Activated CD4-positive, alpha-beta T cell treated with anti-CD3 and anti-CD28 coated beads, Interleukin-2, amount 10 ng/mL, durations not matched to agents 7 days and 5 days (primary cell): Measurements from ENCODE around the gene HOXD13. TPM values are rescaled to one million over a fixed set of nuclear protein-coding genes. Genes with fewer than 3 reads are reported as not detected.
A peak's percentile ranks its signal among the peaks of the same experiment; 100 is the strongest.

Experiments used
- CTCF ChIA-PET: fragments of 350-600 bp; sonication (Branson Sonifier 250); formaldehyde crosslinking; loops from one replicate; lab custom pipeline; 2021; ENCODE audit warnings: antibody characterized with exemption; lab: Charles Lee
- POLR2A ChIA-PET: fragments of 350-600 bp; sonication (Branson Sonifier 250); formaldehyde crosslinking; loops from one replicate; lab custom pipeline; 2021; ENCODE audit warnings: antibody characterized with exemption; lab: Charles Lee
- DNase-seq: peaks from one replicate; pipeline ENCODE4 v3.0.0-alpha.2; 2020
- H3K27ac Mint-ChIP-seq: one replicate; pipeline ENCODE4 v1.8.0; 2021; ENCODE audit warnings: mild to moderate bottlenecking, moderate library complexity, mixed read lengths
- H3K27me3 Mint-ChIP-seq: one replicate; pipeline ENCODE4 v1.8.0; 2021; ENCODE audit warnings: mixed read lengths
- H3K36me3 Mint-ChIP-seq: one replicate; pipeline ENCODE4 v1.8.0; 2021; ENCODE audit warnings: low read depth, mixed read lengths
- H3K4me1 Mint-ChIP-seq: one replicate; pipeline ENCODE4 v1.8.0; 2021; ENCODE audit warnings: mixed read lengths
- H3K4me3 Mint-ChIP-seq: one replicate; pipeline ENCODE4 v1.8.0; 2021; ENCODE audit warnings: mild to moderate bottlenecking, moderate library complexity, mixed read lengths
- H3K9me3 Mint-ChIP-seq: one replicate; pipeline ENCODE4 v1.8.0; 2021; ENCODE audit warnings: mixed read lengths
- total RNA-seq, 2 experiments: library from RNA; stranded (reverse); gene quantifications; one replicate each; pipeline ENCODE4 v1.2.3, GENCODE V29; 2021

HOXD13 gene
- total RNA-seq, 2 experiments from 2014 or later = not detected

DNA sequence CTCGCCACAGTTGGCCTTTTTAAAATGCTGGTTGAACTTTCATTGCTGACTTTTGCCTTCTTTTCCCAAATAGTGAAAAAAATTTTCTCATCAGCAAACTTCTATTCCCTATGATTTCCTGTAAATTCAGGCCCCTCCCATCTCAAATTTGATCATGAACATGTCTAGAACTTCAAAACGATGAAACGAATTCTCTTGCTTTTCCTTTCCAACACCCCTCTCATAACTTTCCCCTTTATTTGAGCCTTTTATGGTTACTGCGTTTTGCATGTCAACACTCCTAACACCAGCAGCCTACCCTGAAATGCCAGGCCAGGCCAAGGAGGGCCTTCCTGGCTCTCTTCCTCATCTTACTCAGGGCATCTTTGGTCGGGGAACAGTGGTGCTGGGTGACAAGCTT, 1.7 kb upstream of the HOXD13 start:
- POLR2A ChIA-PET = no interaction called here
- CTCF ChIA-PET = interaction anchor here (0.8 to 1.2 kb wide), 2 partner anchors 36 to 70 kb away, joined by 3 read pairs; no protein-coding TSS in a partner anchor
- no peaks in the 10 kb centered on the region for H3K9me3 Mint-ChIP-seq
- peaks cover 4% of the 10 kb centered on the region for H3K4me1 Mint-ChIP-seq
- no peak for DNase-seq
- peaks cover 89% of the 10 kb centered on the region for H3K27me3 Mint-ChIP-seq
- H3K27ac Mint-ChIP-seq = no peak overlapping the region
- H3K36me3 Mint-ChIP-seq = peaks cover 6% of the 10 kb centered on the region
- H3K4me3 Mint-ChIP-seq = no peak overlapping the region

GRCh38 chr2:176091329-176092258, 927 bp upstream of the HOXD13 start:
- Mint-ChIP-seq H3K4me1 (peaks cover 8% of the 10 kb centered on the region), H3K9me3 (no peaks in the 10 kb centered on the region), H3K27ac (peak overlapping the region; percentile 79), H3K36me3 (peaks cover 6% of the 10 kb centered on the region), H3K27me3 (peaks cover 92% of the 10 kb centered on the region), H3K4me3 (peak overlapping the region; percentile 6)
- POLR2A ChIA-PET = no interaction called here
- no peak for DNase-seq
- CTCF ChIA-PET = interaction anchor here (0.6 to 1.2 kb wide), 3 partner anchors 35 to 1066 kb away, joined by 3 read pairs; no protein-coding TSS in a partner anchor

DNA sequence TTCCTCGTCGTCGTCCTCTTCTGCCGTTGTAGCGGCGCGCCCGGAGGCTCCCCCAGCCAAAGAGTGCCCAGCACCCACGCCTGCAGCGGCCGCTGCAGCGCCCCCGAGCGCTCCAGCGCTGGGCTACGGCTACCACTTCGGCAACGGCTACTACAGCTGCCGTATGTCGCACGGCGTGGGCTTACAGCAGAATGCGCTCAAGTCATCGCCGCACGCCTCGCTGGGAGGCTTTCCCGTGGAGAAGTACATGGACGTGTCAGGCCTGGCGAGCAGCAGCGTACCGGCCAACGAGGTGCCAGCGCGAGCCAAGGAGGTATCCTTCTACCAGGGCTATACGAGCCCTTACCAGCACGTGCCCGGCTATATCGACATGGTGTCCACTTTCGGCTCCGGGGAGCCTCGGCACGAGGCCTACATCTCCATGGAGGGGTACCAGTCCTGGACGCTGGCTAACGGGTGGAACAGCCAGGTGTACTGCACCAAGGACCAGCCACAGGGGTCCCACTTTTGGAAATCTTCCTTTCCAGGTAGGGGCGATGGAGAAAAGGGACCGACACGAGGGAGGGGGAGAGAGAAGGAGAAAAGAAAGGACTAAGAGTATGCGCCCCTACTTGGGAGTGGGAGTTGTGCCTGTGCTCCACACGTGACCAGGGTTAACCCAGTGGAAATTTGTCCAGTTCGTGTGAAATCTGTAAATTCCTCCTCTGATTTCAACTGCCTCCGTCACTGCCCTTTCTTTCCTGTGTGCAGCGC, 800 bp downstream of the HOXD13 start:
- Mint-ChIP-seq H3K4me1 (peaks cover 18% of the 10 kb centered on the region), H3K9me3 (no peaks in the 10 kb centered on the region), H3K27me3 (peaks cover 91% of the 10 kb centered on the region), H3K36me3 (peaks cover 3% of the 10 kb centered on the region), H3K4me3 (peak overlapping the region; percentile 1), H3K27ac (peak overlapping the region; percentile 42)
- no peak for DNase-seq
- ChIA-PET POLR2A (no interaction called here), CTCF (interaction anchor here (0.7 to 1.0 kb wide), 2 partner anchors 71 to 1750 kb away, joined by 3 read pairs; no protein-coding TSS in a partner anchor)

GRCh38 chr2:176093898-176094249, 1.4 kb downstream of the HOXD13 start:
- H3K27ac Mint-ChIP-seq = peak overlapping the region; percentile 42
- CTCF ChIA-PET = interaction anchor here (0.8 to 1.0 kb wide), 2 partner anchors 24 to 71 kb away, joined by 3 read pairs; no protein-coding TSS in a partner anchor
- POLR2A ChIA-PET = no interaction called here

GRCh38 chr2:176094349-176094748, 1.8 kb downstream of the HOXD13 start:
- ChIA-PET POLR2A (no interaction called here), CTCF (interaction anchor here (0.8 to 1.0 kb wide), 2 partner anchors 24 to 70 kb away, joined by 3 read pairs; no protein-coding TSS in a partner anchor)
- Mint-ChIP-seq H3K36me3 (peaks cover 3% of the 10 kb centered on the region), H3K27ac (no peak overlapping the region), H3K4me1 (peaks cover 16% of the 10 kb centered on the region), H3K4me3 (no peak overlapping the region), H3K9me3 (no peaks in the 10 kb centered on the region), H3K27me3 (peaks cover 91% of the 10 kb centered on the region)
- no peak for DNase-seq

More at GRCh38 chr2:176093898-176094249, 1.4 kb downstream of the HOXD13 start:
- H3K4me1 Mint-ChIP-seq = peaks cover 16% of the 10 kb centered on the region
- no peaks in the 10 kb centered on the region for H3K9me3 Mint-ChIP-seq
- peaks cover 91% of the 10 kb centered on the region for H3K27me3 Mint-ChIP-seq
- peaks cover 3% of the 10 kb centered on the region for H3K36me3 Mint-ChIP-seq
- DNase-seq = no peak
- peak overlapping the region; percentile 1 for H3K4me3 Mint-ChIP-seq

- no peak overlapping the region for H3K27ac Mint-ChIP-seq
- no peak for DNase-seq
- H3K9me3 Mint-ChIP-seq = no peaks in the 10 kb centered on the region
- ChIA-PET POLR2A (no interaction called here), CTCF (no interaction called here)
- peaks cover 16% of the 10 kb centered on the region for H3K4me1 Mint-ChIP-seq
- no peak overlapping the region for H3K4me3 Mint-ChIP-seq
- peaks cover 87% of the 10 kb centered on the region for H3K27me3 Mint-ChIP-seq
- peaks cover 3% of the 10 kb centered on the region for H3K36me3 Mint-ChIP-seq
Observed at GRCh38 chr2:176095421-176095820, 2.9 kb downstream of the HOXD13 start.

GRCh38 chr2:176096243-176096985, 3.9 kb downstream of the HOXD13 start:
- Mint-ChIP-seq H3K27me3 (peaks cover 87% of the 10 kb centered on the region), H3K4me1 (peaks cover 16% of the 10 kb centered on the region), H3K27ac (no peak overlapping the region), H3K9me3 (no peaks in the 10 kb centered on the region), H3K4me3 (peak overlapping the region; percentile 68), H3K36me3 (peaks cover 3% of the 10 kb centered on the region)
- POLR2A ChIA-PET = no interaction called here
- CTCF ChIA-PET = interaction anchor here (0.5 to 2.1 kb wide), 10 partner anchors 11 to 1230 kb away, joined by 3 to 6 read pairs (median 4); no protein-coding TSS in a partner anchor
- no peak for DNase-seq

DNA sequence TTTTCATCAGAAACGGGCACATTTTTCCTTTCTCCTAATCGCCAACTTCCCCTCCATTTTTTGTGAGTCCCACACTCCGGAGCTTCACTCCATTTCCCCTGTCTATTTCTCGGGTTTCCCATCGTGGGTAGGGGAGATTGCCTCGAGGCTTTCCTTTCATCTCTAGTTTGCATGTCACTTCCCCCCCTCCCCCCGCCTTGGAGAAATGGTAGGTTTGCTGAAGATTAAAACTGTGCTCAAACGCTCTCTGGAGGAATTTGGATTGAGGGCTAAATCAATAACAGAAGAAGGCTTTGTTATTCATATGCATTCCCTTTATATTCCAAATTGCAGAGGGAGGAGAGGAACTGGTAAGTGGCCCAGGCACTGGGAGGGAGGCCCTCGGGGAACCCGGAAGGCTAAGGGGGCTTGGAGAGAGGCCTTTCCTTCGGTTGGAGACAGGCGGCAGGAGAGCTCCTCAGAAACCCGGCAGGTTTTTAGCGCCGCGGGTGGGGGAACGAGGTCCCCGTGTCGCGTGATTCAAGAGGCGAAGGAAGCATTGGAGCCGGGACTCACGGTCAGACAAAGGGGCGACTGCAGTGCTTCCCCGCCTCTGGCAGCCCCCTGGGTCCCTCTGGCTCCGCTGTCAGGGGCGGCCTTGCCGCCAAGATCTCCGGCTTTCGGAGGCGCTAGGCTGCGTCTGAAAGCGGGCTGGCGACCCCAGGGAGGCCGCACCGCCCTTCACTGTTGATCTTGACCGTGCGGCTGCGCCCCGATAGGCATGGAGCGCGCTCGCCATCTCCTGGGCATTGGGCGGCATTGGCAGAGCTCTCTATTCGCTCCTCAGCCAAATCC, 4.7 kb downstream of the HOXD13 start:
- ChIA-PET CTCF (interaction anchor here (0.6 to 2.1 kb wide), 16 partner anchors 9 to 846 kb away, joined by 3 to 6 read pairs (median 4); no protein-coding TSS in a partner anchor), POLR2A (no interaction called here)
- peak overlapping the region; percentile 68 for H3K4me3 Mint-ChIP-seq
- DNase-seq = peak; percentile 55
- H3K4me1 Mint-ChIP-seq = peaks cover 16% of the 10 kb centered on the region
- no peak overlapping the region for H3K27ac Mint-ChIP-seq
- H3K27me3 Mint-ChIP-seq = peaks cover 87% of the 10 kb centered on the region
- peaks cover 3% of the 10 kb centered on the region for H3K36me3 Mint-ChIP-seq
- no peaks in the 10 kb centered on the region for H3K9me3 Mint-ChIP-seq

DNA sequence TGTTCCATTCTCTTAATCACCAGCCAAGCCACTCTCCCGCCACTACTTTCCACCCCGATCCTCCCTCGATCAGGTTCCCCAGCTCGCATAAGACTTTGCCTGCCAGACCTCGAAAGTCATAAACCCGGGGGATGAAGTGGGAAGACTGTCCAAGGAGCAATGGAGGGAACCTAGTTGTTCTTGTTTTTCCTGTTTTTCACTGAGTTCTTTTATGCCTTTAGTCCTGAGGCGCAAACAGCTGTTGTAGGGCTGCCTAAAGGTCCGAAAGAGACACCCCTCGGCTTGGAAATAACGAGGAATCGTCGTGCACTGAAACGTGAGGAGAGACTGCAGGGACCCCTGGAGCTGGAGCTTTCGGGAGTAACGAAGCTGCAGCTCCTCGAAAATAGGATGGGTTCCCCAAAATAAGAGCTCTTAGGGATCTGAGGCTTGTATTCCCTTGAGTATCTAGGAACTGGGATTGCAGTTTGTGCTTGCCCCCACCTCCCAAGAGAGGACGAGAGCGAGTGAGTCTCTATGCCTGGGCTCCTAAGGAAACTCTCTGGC, 5.4 kb downstream of the HOXD13 start:
- peaks cover 3% of the 10 kb centered on the region for H3K36me3 Mint-ChIP-seq
- peaks cover 16% of the 10 kb centered on the region for H3K4me1 Mint-ChIP-seq
- no peak overlapping the region for H3K27ac Mint-ChIP-seq
- peaks cover 94% of the 10 kb centered on the region for H3K27me3 Mint-ChIP-seq
- ChIA-PET POLR2A (no interaction called here), CTCF (interaction anchor here (0.6 to 2.1 kb wide), 14 partner anchors 10 to 846 kb away, joined by 3 to 6 read pairs (median 4); no protein-coding TSS in a partner anchor)
- H3K4me3 Mint-ChIP-seq = peak overlapping the region; percentile 68
- DNase-seq = no peak
- no peaks in the 10 kb centered on the region for H3K9me3 Mint-ChIP-seq

DNA sequence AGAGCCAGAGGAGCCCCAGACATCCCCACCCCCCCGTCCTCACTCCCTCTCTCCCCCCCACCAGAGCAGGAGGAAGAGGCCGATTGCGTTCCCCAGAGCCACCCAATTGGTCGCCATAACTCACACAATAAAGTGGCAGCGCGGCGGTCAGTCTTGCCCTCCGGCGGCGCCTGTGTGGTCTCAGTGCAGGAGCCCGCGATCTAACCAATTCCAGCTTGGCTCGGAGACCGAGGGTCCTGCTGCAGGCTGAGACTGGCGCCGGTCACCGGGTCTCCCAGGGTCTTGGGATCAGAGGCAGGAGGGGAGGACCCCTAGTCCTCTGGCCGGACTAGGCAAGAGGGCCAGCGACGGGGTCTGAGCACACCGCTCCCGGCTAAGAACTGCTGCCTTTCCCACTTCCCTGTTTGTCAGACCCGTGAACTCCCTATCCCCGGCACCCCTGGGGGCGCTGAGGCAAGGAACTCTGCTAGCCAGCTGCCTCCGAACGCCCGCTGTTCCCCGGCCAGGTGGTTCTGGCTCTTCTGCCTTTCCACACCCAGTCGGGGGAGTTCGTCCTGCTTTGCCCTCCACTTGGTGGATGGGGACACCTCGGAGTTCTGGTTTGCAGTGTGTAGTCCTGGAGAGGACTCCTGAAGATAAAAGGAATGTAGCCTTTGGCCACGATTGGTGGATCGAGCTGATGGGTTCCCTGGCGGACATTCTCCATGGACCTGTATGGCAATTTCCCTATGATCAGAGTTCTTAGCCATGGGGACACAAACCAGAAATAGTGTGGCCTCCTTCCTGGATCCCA, 6.0 kb downstream of the HOXD13 start:
- CTCF ChIA-PET = interaction anchor here (0.7 to 2.1 kb wide), 6 partner anchors 10 to 735 kb away, joined by 3 to 6 read pairs (median 4); no protein-coding TSS in a partner anchor

More for the DNA sequence above, 6.0 kb downstream of the HOXD13 start:
- H3K4me3 Mint-ChIP-seq = peak overlapping the region; percentile 3
- peaks cover 3% of the 10 kb centered on the region for H3K36me3 Mint-ChIP-seq
- H3K4me1 Mint-ChIP-seq = peaks cover 16% of the 10 kb centered on the region
- H3K27ac Mint-ChIP-seq = no peak overlapping the region
- peaks cover 93% of the 10 kb centered on the region for H3K27me3 Mint-ChIP-seq
- no peaks in the 10 kb centered on the region for H3K9me3 Mint-ChIP-seq
- POLR2A ChIA-PET = no interaction called here
- DNase-seq = no peak
